ENCODE data around the gene RMI1. TPM values are rescaled to one million over a fixed set of nuclear protein-coding genes. Genes with fewer than 3 reads are reported as not detected.
A peak's percentile ranks its signal among the peaks of the same experiment; 100 is the strongest.

Gene RMI1
- 4.1 TPM for polyA plus RNA-seq (2013, experiment 1 of 2)
- polyA plus RNA-seq (2013, experiment 2 of 2), result 4.1 TPM

DNA sequence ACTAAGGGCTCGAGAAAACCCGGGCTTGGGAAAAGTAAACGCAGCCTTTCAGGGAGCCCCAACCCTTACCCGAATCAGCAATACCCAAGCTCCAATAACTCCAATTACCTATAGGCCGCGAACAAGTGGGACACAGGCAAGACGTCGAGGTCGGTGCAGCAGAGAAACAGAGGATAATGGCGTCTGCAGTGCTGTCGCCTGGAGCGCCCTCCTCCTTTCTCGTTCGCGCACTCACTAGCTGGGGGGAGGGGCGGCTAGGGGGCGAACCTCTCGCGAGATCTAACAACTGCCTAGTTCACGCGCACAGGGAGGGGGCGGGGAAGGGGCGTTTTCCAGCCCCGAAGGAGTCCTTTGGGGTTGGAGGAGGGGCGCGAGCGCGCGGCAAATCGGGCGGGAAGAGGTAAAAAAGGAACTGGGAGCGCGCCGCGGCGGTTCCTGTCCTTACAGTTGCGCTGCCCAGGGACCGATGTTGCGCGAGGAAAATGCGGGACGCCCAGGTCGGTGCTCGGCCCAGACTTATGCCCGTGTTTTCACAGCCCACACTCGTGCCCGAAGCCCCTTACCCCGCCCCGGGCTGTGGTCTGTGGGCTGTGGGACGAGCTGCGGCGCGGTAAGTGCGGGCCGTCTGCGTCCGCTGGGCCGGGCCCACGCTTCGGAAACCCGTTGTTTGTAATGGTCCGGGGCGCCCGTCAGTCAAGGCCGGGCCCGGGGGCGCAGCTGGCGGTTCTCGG lies at the start of gene RMI1:
Gene RMI1 (plus strand): TSS at position 411 of the 731 bp plus-strand sequence. CDS start 20,182 bp downstream, outside the sequence.
- H2AFZ ChIP-seq (ENCODE audit: low read depth, low read length), result peak within 1 kb of the TSS; percentile 97
- H2BK5ac ChIP-seq (ENCODE audit: low read depth, low read length, poor library complexity, severe bottlenecking), result peak within 1 kb of the TSS; percentile 95
- H2BK15ac ChIP-seq (ENCODE audit: low read depth, poor library complexity, severe bottlenecking), result peak within 1 kb of the TSS; percentile 92
- H4K8ac ChIP-seq (ENCODE audit: low read length), result peak within 1 kb of the TSS; percentile 99
- DNase-seq, result peak; percentile 98
- peak within 1 kb of the TSS; percentile 100 for H3K18ac ChIP-seq (ENCODE audit: low read depth in 1 of 2, low read length in 2 of 2)
- peak within 1 kb of the TSS; percentile 99 for H3K9ac ChIP-seq (ENCODE audit: low read length)
- H4K91ac ChIP-seq (ENCODE audit: low read length), result peak within 1 kb of the TSS; percentile 99
- H3K14ac ChIP-seq (ENCODE audit: low read length in 2 of 2), result peak within 1 kb of the TSS; percentile 79 to 100
- H3K79me1 ChIP-seq (replicated peaks; ENCODE audit: low read length, poor library complexity, severe bottlenecking), result peaks cover 1% of the 10 kb centered on the region
- H3K4ac ChIP-seq (ENCODE audit: low read depth in 1 of 2, low read length in 2 of 2), result peak within 1 kb of the TSS; percentile 99 to 100
- H2AK5ac ChIP-seq (ENCODE audit: low read length, severe bottlenecking), result peak within 1 kb of the TSS; percentile 100
- no peaks in the 10 kb centered on the region for H3K9me3 ChIP-seq (ENCODE audit: control insufficient read depth, low read length)
- peak within 1 kb of the TSS; percentile 96 for H2BK120ac ChIP-seq (ENCODE audit: low read depth, low read length)
- H3K36me3 ChIP-seq (ENCODE audit: control insufficient read depth in 1 of 2, insufficient read depth in 2 of 2, low read depth in 1 of 2, low read length in 2 of 2), result peaks cover under 1 to 26% of the 10 kb centered on the region in 2 experiments
- under 1% methylated on average over 67 of the region's 69 CpGs for WGBS
- H3K27me3 ChIP-seq (ENCODE audit: control insufficient read depth in 1 of 2, insufficient read depth in 1 of 2, low read length in 2 of 2), result no peaks in the 10 kb centered on the region
- peak within 1 kb of the TSS; percentile 89 for H3K4me2 ChIP-seq (ENCODE audit: low read length, poor library complexity, severe bottlenecking)
- peak within 1 kb of the TSS; percentile 100 for H3K27ac ChIP-seq (ENCODE audit: low read length, poor library complexity, severe bottlenecking)
- H3K23ac ChIP-seq (ENCODE audit: low read length in 2 of 2), result peak within 1 kb of the TSS; percentile 23 to 97
- peak within 1 kb of the TSS; percentile 94 to 96 for H3K4me3 ChIP-seq (ENCODE audit: insufficient read depth in 1 of 2, low read depth in 1 of 2, low read length in 2 of 2)
- H3K4me1 ChIP-seq (ENCODE audit: control insufficient read depth, insufficient read depth, low read depth, low read length), result peaks cover 2% of the 10 kb centered on the region
- peak within 1 kb of the TSS in 1 of 2 experiments; percentile 86 for H2BK12ac ChIP-seq (ENCODE audit: low read length in 2 of 2)

DNA sequence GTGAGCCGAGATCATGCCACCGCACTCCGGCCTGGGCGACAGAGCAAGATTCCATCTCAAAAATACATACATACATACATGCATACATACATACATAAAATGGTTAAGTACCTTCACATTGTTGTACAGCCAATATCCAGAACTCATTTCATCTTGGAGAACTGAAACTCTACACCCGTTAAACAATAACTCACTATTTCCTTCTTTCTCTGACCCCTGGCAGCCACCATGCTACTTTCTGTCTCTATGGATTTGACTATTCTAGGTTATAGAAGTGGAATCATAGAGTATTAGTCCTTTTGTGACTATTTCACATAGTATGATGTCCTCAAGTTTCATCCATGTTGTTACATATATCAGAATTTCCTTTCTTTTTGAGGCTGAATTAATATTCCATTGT lies 49.7 kb upstream of the RMI1 start:
- Histone ChIP-seq H3K4ac (ENCODE audit: low read depth in 1 of 2, low read length in 2 of 2) (no peak overlapping the region), H4K91ac (ENCODE audit: low read length) (no peak overlapping the region), H3K79me1 (replicated peaks; ENCODE audit: low read length, poor library complexity, severe bottlenecking) (no peaks in the 10 kb centered on the region), H2BK12ac (ENCODE audit: low read length in 2 of 2) (no peak overlapping the region), H3K36me3 (ENCODE audit: control insufficient read depth in 1 of 2, insufficient read depth in 2 of 2, low read depth in 1 of 2, low read length in 2 of 2) (no peaks in the 10 kb centered on the region), H3K4me1 (ENCODE audit: control insufficient read depth, insufficient read depth, low read depth, low read length) (peaks cover 3% of the 10 kb centered on the region), H2BK120ac (ENCODE audit: low read depth, low read length) (no peak overlapping the region), H3K4me3 (ENCODE audit: insufficient read depth in 1 of 2, low read depth in 1 of 2, low read length in 2 of 2) (no peak overlapping the region), H3K14ac (ENCODE audit: low read length in 2 of 2) (no peak overlapping the region), H3K9me3 (ENCODE audit: control insufficient read depth, low read length) (no peaks in the 10 kb centered on the region), H3K27me3 (ENCODE audit: control insufficient read depth in 1 of 2, insufficient read depth in 1 of 2, low read length in 2 of 2) (no peaks in the 10 kb centered on the region), H3K27ac (ENCODE audit: low read length, poor library complexity, severe bottlenecking) (no peak overlapping the region), H2BK5ac (ENCODE audit: low read depth, low read length, poor library complexity, severe bottlenecking) (no peak overlapping the region), H3K18ac (ENCODE audit: low read depth in 1 of 2, low read length in 2 of 2) (no peak overlapping the region), H4K8ac (ENCODE audit: low read length) (no peak overlapping the region), H2AK5ac (ENCODE audit: low read length, severe bottlenecking) (no peak overlapping the region), H2BK15ac (ENCODE audit: low read depth, poor library complexity, severe bottlenecking) (no peak overlapping the region), H3K23ac (ENCODE audit: low read length in 2 of 2) (no peak overlapping the region), H3K9ac (ENCODE audit: low read length) (no peak overlapping the region), H2AFZ (ENCODE audit: low read depth, low read length) (no peak overlapping the region), H3K4me2 (ENCODE audit: low read length, poor library complexity, severe bottlenecking) (no peak overlapping the region)
- DNase-seq, result no peak
- 97% methylated on average over 5 of the region's 5 CpGs for WGBS

DNA sequence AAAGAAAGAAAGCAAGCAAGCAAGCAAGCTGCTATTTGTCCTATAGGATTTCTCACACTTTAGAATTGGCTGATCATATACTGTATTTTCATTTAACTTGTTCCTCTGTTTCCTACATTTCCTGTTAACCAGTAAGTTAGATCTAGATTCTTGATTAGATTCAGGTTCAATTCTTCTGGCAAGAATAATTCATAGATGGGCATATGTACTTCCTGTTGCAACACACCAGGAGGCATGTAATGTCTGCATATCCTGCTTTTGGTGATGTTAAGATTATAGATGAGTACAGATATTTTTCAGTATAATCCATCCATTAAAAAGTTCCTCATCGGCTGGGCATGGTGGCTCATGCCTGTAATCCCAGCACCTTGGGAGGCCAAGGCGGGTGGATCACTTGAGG lies 48.6 kb upstream of the RMI1 start:
- H3K14ac ChIP-seq (ENCODE audit: low read length in 2 of 2), result no peak overlapping the region
- H4K8ac ChIP-seq (ENCODE audit: low read length), result no peak overlapping the region
- no peaks in the 10 kb centered on the region for H3K36me3 ChIP-seq (ENCODE audit: control insufficient read depth in 1 of 2, insufficient read depth in 2 of 2, low read depth in 1 of 2, low read length in 2 of 2)
- no peak overlapping the region for H3K18ac ChIP-seq (ENCODE audit: low read depth in 1 of 2, low read length in 2 of 2)
- no peak overlapping the region for H3K4me3 ChIP-seq (ENCODE audit: insufficient read depth in 1 of 2, low read depth in 1 of 2, low read length in 2 of 2)
- H3K27ac ChIP-seq (ENCODE audit: low read length, poor library complexity, severe bottlenecking), result no peak overlapping the region
- H3K9me3 ChIP-seq (ENCODE audit: control insufficient read depth, low read length), result no peaks in the 10 kb centered on the region
- no CpG with 5 or more reads among the region's 2 CpGs for WGBS
- no peak overlapping the region for H3K9ac ChIP-seq (ENCODE audit: low read length)
- no peak overlapping the region for H2AK5ac ChIP-seq (ENCODE audit: low read length, severe bottlenecking)
- no peak for DNase-seq
- no peak overlapping the region for H2BK120ac ChIP-seq (ENCODE audit: low read depth, low read length)
- H2BK15ac ChIP-seq (ENCODE audit: low read depth, poor library complexity, severe bottlenecking), result no peak overlapping the region
- no peak overlapping the region for H2BK12ac ChIP-seq (ENCODE audit: low read length in 2 of 2)
- no peaks in the 10 kb centered on the region for H3K27me3 ChIP-seq (ENCODE audit: control insufficient read depth in 1 of 2, insufficient read depth in 1 of 2, low read length in 2 of 2)
- H3K4me1 ChIP-seq (ENCODE audit: control insufficient read depth, insufficient read depth, low read depth, low read length), result peaks cover 3% of the 10 kb centered on the region
- no peak overlapping the region for H3K23ac ChIP-seq (ENCODE audit: low read length in 2 of 2)
- H4K91ac ChIP-seq (ENCODE audit: low read length), result no peak overlapping the region
- no peak overlapping the region for H3K4me2 ChIP-seq (ENCODE audit: low read length, poor library complexity, severe bottlenecking)
- no peak overlapping the region for H2BK5ac ChIP-seq (ENCODE audit: low read depth, low read length, poor library complexity, severe bottlenecking)
- H3K79me1 ChIP-seq (replicated peaks; ENCODE audit: low read length, poor library complexity, severe bottlenecking), result no peaks in the 10 kb centered on the region
- no peak overlapping the region for H3K4ac ChIP-seq (ENCODE audit: low read depth in 1 of 2, low read length in 2 of 2)
- no peak overlapping the region for H2AFZ ChIP-seq (ENCODE audit: low read depth, low read length)

DNA sequence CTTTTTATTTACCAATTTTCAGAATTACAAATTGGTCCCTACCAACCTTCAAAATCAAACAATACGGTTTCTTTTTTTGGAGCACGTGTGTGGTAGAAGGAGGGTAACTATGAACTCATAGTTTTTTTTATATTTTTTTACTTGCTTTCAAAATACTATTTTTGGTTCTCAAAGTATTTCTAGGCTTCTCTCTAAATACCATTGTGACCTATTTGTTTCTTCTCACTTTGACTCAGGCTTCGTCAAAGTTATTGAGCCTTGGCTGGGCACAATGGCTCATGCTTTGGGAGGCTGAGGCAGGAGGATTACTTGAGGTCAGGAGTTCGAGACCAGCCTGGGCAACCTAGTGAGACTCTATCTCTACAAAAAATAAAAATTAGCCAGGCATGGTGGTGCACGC lies 47.8 kb upstream of the RMI1 start:
- Histone ChIP-seq H2BK15ac (ENCODE audit: low read depth, poor library complexity, severe bottlenecking) (no peak overlapping the region), H4K91ac (ENCODE audit: low read length) (no peak overlapping the region), H2AK5ac (ENCODE audit: low read length, severe bottlenecking) (no peak overlapping the region), H4K8ac (ENCODE audit: low read length) (no peak overlapping the region), H3K4ac (ENCODE audit: low read depth in 1 of 2, low read length in 2 of 2) (no peak overlapping the region), H3K4me3 (ENCODE audit: insufficient read depth in 1 of 2, low read depth in 1 of 2, low read length in 2 of 2) (no peak overlapping the region), H3K79me1 (replicated peaks; ENCODE audit: low read length, poor library complexity, severe bottlenecking) (no peaks in the 10 kb centered on the region), H3K9ac (ENCODE audit: low read length) (no peak overlapping the region), H3K14ac (ENCODE audit: low read length in 2 of 2) (no peak overlapping the region), H3K27me3 (ENCODE audit: control insufficient read depth in 1 of 2, insufficient read depth in 1 of 2, low read length in 2 of 2) (no peaks in the 10 kb centered on the region), H3K4me2 (ENCODE audit: low read length, poor library complexity, severe bottlenecking) (no peak overlapping the region), H3K27ac (ENCODE audit: low read length, poor library complexity, severe bottlenecking) (no peak overlapping the region), H2AFZ (ENCODE audit: low read depth, low read length) (no peak overlapping the region), H3K23ac (ENCODE audit: low read length in 2 of 2) (no peak overlapping the region), H3K9me3 (ENCODE audit: control insufficient read depth, low read length) (no peaks in the 10 kb centered on the region), H3K4me1 (ENCODE audit: control insufficient read depth, insufficient read depth, low read depth, low read length) (peaks cover 3% of the 10 kb centered on the region), H2BK12ac (ENCODE audit: low read length in 2 of 2) (no peak overlapping the region), H3K36me3 (ENCODE audit: control insufficient read depth in 1 of 2, insufficient read depth in 2 of 2, low read depth in 1 of 2, low read length in 2 of 2) (no peaks in the 10 kb centered on the region), H3K18ac (ENCODE audit: low read depth in 1 of 2, low read length in 2 of 2) (no peak overlapping the region), H2BK5ac (ENCODE audit: low read depth, low read length, poor library complexity, severe bottlenecking) (no peak overlapping the region), H2BK120ac (ENCODE audit: low read depth, low read length) (no peak overlapping the region)
- no CpG with 5 or more reads among the region's 5 CpGs for WGBS
- DNase-seq, result no peak
